ENCODE measurements around the gene VPS13D.
"Not testable (repeated sequence)": the region's sequence is repeated elsewhere in the genome, so short reads cannot be mapped to it uniquely, and the experiment has no call there.

The VPS13D gene

GRCh38 chr1:12513181-12513580, 283.4 kb downstream of the VPS13D start:
- WGBS, result 96% methylated on average over 10 of the region's 10 CpGs
- no peak overlapping the region for H3K4me3 ChIP-seq (ENCODE audit: low read length)
- H3K27me3 ChIP-seq (ENCODE audit: insufficient read depth, low read length), result no peaks in the 10 kb centered on the region
- H3K9ac ChIP-seq (ENCODE audit: low read depth, low read length), result no peak overlapping the region
- no peaks in the 10 kb centered on the region for H3K36me3 ChIP-seq (ENCODE audit: insufficient read depth, low read length)
- no peaks in the 10 kb centered on the region for H3K9me3 ChIP-seq (ENCODE audit: insufficient read depth, low read depth, low read length)
- peaks cover 22% of the 10 kb centered on the region for H3K4me1 ChIP-seq (ENCODE audit: insufficient read depth, low read length)
- no peak overlapping the region for H3K27ac ChIP-seq (ENCODE audit: low read depth, low read length)

DNA sequence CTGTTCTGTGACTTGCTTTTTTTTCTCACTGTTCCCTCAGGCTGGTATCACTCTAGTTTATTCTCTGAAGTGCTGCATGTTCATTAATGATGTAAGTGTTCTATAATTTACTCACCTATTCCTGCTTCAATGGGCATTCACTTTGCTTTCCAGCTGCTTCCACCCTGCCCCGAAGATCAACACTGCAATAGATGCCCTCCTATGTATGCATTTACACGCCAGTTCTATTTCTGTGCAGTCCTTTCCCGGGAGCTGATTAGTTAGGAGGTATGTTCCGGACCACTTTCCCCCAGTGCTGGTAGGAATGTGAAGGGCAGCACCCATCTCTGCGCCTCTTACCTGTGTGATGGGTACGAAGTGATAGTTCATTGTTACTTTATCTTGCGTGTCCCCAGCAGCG, 284.8 kb downstream of the VPS13D start:
- H3K9ac ChIP-seq (ENCODE audit: low read depth, low read length), result no peak overlapping the region
- H3K27me3 ChIP-seq (ENCODE audit: insufficient read depth, low read length), result no peaks in the 10 kb centered on the region
- no peaks in the 10 kb centered on the region for H3K36me3 ChIP-seq (ENCODE audit: insufficient read depth, low read length)
- no peaks in the 10 kb centered on the region for H3K9me3 ChIP-seq (ENCODE audit: insufficient read depth, low read depth, low read length)
- 92% methylated on average over 8 of the region's 8 CpGs for WGBS
- H3K27ac ChIP-seq (ENCODE audit: low read depth, low read length), result no peak overlapping the region
- H3K4me3 ChIP-seq (ENCODE audit: low read length), result no peak overlapping the region
- peaks cover 21% of the 10 kb centered on the region for H3K4me1 ChIP-seq (ENCODE audit: insufficient read depth, low read length)

DNA sequence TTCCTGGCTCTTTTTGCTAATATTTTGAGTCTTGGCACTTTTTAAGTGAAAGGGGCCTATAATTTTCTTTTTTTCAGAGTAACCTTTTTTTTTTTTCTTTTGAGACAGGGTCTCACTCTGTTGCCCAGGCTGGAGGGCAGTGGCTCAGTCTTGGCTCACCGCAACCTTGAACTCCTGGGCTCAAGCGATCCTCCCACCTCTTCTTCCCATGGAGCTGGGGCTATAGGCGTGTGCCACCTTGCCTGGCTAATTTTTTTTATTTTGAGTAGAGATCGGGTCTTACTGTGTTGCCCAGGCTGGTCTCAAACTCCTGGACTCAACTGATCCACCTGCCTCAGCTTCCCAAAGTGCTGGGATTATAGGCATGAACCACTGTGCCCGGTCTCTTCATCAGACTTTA, 285.4 kb downstream of the VPS13D start:
- WGBS, result 95% methylated on average over 5 of the region's 5 CpGs
- Histone ChIP-seq H3K4me3 (ENCODE audit: low read length) (no peak overlapping the region), H3K9ac (ENCODE audit: low read depth, low read length) (no peak overlapping the region), H3K9me3 (ENCODE audit: insufficient read depth, low read depth, low read length) (no peaks in the 10 kb centered on the region), H3K27me3 (ENCODE audit: insufficient read depth, low read length) (no peaks in the 10 kb centered on the region), H3K4me1 (ENCODE audit: insufficient read depth, low read length) (peaks cover 15% of the 10 kb centered on the region), H3K27ac (ENCODE audit: low read depth, low read length) (no peak overlapping the region), H3K36me3 (ENCODE audit: insufficient read depth, low read length) (no peaks in the 10 kb centered on the region)

GRCh38 chr1:12516741-12517140, 286.9 kb downstream of the VPS13D start:
- no peak overlapping the region for H3K27ac ChIP-seq (ENCODE audit: low read depth, low read length)
- WGBS, result 92% methylated on average over 13 of the region's 13 CpGs
- H3K4me1 ChIP-seq (ENCODE audit: insufficient read depth, low read length), result no peaks in the 10 kb centered on the region
- H3K9ac ChIP-seq (ENCODE audit: low read depth, low read length), result no peak overlapping the region
- H3K27me3 ChIP-seq (ENCODE audit: insufficient read depth, low read length), result no peaks in the 10 kb centered on the region
- no peak overlapping the region for H3K4me3 ChIP-seq (ENCODE audit: low read length)
- no peaks in the 10 kb centered on the region for H3K9me3 ChIP-seq (ENCODE audit: insufficient read depth, low read depth, low read length)
- no peaks in the 10 kb centered on the region for H3K36me3 ChIP-seq (ENCODE audit: insufficient read depth, low read length)

GRCh38 chr1:12518931-12519692, 289.3 kb downstream of the VPS13D start:
- Histone ChIP-seq H3K4me3 (ENCODE audit: low read length) (no peak overlapping the region), H3K27ac (ENCODE audit: low read depth, low read length) (no peak overlapping the region), H3K4me1 (ENCODE audit: insufficient read depth, low read length) (no peaks in the 10 kb centered on the region), H3K36me3 (ENCODE audit: insufficient read depth, low read length) (no peaks in the 10 kb centered on the region), H3K27me3 (ENCODE audit: insufficient read depth, low read length) (no peaks in the 10 kb centered on the region), H3K9ac (ENCODE audit: low read depth, low read length) (no peak overlapping the region), H3K9me3 (ENCODE audit: insufficient read depth, low read depth, low read length) (no peaks in the 10 kb centered on the region)
- 72% methylated on average over 21 of the region's 21 CpGs for WGBS

DNA sequence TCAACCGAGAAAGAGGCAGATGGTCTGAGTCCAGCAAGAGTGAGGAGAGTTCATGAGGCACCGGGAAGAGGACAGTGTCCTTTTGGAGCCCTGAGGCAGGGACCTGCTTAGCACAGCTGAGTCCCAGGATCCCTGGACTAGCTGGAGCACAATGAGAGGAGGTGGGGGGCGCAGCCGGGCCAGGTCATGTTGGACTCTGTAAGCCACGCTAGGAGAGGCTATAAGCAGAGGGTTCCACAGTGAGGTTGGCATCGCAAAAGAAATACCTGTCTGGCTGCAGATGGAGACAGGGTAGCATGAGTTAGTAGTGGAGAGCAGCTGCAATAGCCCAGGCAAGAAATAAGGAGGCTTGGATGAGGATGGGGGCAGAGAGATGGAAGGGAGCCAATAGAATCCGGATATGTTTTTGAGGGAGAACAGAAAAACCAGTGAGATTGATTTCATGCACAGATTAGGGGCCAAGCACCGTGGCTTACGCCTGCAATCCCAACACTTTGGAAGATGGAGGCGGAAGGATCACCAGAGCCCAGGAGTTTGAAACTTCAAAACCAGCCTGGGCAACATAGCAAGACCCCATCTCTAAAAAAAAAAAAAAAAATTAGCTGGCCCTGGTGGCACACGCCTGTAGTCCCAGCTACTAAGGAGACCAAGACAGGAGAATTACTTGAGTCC, 290.0 kb downstream of the VPS13D start:
- Histone ChIP-seq H3K27me3 (ENCODE audit: insufficient read depth, low read length) (no peaks in the 10 kb centered on the region), H3K9ac (ENCODE audit: low read depth, low read length) (no peak overlapping the region), H3K36me3 (ENCODE audit: insufficient read depth, low read length) (no peaks in the 10 kb centered on the region), H3K4me1 (ENCODE audit: insufficient read depth, low read length) (no peaks in the 10 kb centered on the region), H3K27ac (ENCODE audit: low read depth, low read length) (no peak overlapping the region), H3K9me3 (ENCODE audit: insufficient read depth, low read depth, low read length) (no peaks in the 10 kb centered on the region), H3K4me3 (ENCODE audit: low read length) (no peak overlapping the region)
- 95% methylated on average over 11 of the region's 11 CpGs for WGBS

GRCh38 chr1:12521096-12521495, 291.3 kb downstream of the VPS13D start:
- WGBS, result 93% methylated on average over 4 of the region's 5 CpGs

DNA sequence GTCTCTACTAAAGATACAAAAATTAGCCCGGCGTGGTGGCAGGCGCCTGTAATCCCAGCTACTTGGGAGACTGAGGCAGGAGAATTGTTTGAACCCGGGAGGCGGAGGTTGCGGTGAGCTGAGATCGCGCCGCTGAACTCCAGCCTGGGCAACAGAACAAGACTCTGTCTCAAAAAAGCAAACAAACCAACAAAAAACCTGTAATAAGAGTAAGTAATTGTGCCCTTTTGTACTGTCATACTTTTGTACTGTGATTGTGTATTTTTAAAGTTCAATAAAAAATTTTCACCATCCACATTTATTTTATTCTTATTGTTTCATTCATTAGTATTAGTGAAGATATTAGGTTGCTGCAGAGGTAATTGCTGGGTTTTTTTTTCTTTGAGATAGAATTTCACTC, 292.9 kb downstream of the VPS13D start:
- H3K27me3 ChIP-seq (ENCODE audit: insufficient read depth, low read length); H3K9ac ChIP-seq (ENCODE audit: low read depth, low read length); H3K36me3 ChIP-seq (ENCODE audit: insufficient read depth, low read length); H3K4me3 ChIP-seq (ENCODE audit: low read length); H3K27ac ChIP-seq (ENCODE audit: low read depth, low read length); H3K9me3 ChIP-seq (ENCODE audit: insufficient read depth, low read depth, low read length); H3K4me1 ChIP-seq (ENCODE audit: insufficient read depth, low read length): not testable (repeated sequence)
- over 99% methylated on average over 9 of the region's 9 CpGs for WGBS

More at GRCh38 chr1:12521096-12521495, 291.3 kb downstream of the VPS13D start:
- H3K4me1 ChIP-seq (ENCODE audit: insufficient read depth, low read length), result no peaks in the 10 kb centered on the region
- no peaks in the 10 kb centered on the region for H3K9me3 ChIP-seq (ENCODE audit: insufficient read depth, low read depth, low read length)
- H3K27me3 ChIP-seq (ENCODE audit: insufficient read depth, low read length), result no peaks in the 10 kb centered on the region
- H3K36me3 ChIP-seq (ENCODE audit: insufficient read depth, low read length), result no peaks in the 10 kb centered on the region
- no peak overlapping the region for H3K9ac ChIP-seq (ENCODE audit: low read depth, low read length)
- no peak overlapping the region for H3K4me3 ChIP-seq (ENCODE audit: low read length)
- H3K27ac ChIP-seq (ENCODE audit: low read depth, low read length), result no peak overlapping the region

DNA sequence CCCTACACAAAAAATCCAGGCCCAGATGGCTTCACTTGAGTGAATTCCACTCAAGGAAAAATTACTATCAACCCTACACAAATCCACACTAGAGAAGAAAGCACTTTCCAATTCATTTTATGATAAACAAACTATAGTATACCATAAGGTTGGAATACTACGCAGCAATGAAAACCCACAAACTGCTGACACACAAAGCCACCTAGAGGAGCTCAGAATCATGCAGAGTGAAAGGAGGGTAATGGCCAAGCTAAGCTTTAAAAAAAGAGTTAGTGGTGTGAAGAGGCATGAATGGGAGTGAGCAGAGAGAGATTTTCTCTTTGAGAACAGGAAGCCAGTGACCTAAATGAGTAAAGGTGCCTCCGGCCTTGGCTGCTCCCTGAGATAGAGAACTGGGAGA, 294.4 kb downstream of the VPS13D start:
- H3K27ac ChIP-seq (ENCODE audit: low read depth, low read length), result no peak overlapping the region
- H3K4me3 ChIP-seq (ENCODE audit: low read length), result no peak overlapping the region
- peaks cover 2% of the 10 kb centered on the region; the same call in 1 of the 2 replicates for H3K4me1 ChIP-seq (ENCODE audit: insufficient read depth, low read length)
- no peak overlapping the region for H3K9ac ChIP-seq (ENCODE audit: low read depth, low read length)
- WGBS, result 88% methylated on average over 1 of the region's 2 CpGs
- H3K27me3 ChIP-seq (ENCODE audit: insufficient read depth, low read length), result no peaks in the 10 kb centered on the region
- H3K36me3 ChIP-seq (ENCODE audit: insufficient read depth, low read length), result no peaks in the 10 kb centered on the region
- H3K9me3 ChIP-seq (ENCODE audit: insufficient read depth, low read depth, low read length), result no peaks in the 10 kb centered on the region

DNA sequence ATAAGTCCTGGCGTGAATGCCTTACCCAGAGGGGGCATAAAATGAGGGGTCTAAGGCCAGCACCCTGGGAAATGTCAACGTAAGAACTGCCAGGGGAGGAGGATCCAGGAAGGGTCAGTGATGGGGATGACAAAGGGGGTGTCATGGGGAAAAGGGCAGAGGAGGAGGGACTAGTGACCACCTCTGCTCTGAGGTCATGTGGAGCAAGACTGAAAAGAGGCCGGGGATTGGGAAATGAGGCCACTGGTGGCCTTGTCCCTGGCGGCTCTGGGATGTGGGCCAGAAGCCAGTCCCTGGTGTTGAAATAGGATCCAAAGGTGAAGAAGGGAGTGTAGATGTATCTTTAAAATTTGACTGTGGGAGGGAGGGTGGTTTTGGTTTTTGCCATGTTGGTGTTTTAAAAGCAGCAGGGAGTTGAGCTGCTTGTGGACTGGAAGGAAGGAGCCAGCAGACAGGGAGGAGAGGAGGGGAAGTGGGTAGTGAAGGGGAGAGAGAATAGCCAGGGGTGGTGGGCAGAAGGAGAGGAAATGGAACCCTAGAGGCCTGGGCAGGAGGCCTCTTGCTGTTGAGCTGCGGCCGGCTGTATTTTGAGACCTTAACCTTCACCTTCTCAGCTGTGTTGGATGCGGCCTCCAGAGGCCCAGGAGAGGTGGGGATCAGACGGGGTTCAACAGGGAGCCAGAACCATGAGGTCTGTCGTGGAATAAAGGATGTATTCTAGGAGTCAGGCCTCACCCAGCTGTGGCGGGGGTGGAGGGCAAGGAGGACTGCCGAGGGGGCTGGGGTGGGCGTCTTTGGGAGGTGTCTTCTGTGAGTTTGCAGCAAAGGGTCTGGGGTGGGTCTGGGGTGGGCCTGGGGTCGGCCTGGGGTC, 295.7 kb downstream of the VPS13D start:
- Histone ChIP-seq H3K27me3 (ENCODE audit: insufficient read depth, low read length) (no peaks in the 10 kb centered on the region), H3K27ac (ENCODE audit: low read depth, low read length) (no peak overlapping the region), H3K9ac (ENCODE audit: low read depth, low read length) (no peak overlapping the region), H3K4me1 (ENCODE audit: insufficient read depth, low read length) (peaks cover 4% of the 10 kb centered on the region; the same call in 1 of the 2 replicates), H3K4me3 (ENCODE audit: low read length) (no peak overlapping the region), H3K36me3 (ENCODE audit: insufficient read depth, low read length) (no peaks in the 10 kb centered on the region), H3K9me3 (ENCODE audit: insufficient read depth, low read depth, low read length) (no peaks in the 10 kb centered on the region)
- WGBS, result 91% methylated on average over 12 of the region's 13 CpGs

- H3K27me3 ChIP-seq (ENCODE audit: insufficient read depth, low read length), result no peaks in the 10 kb centered on the region
- no peak overlapping the region for H3K4me3 ChIP-seq (ENCODE audit: low read length)
- H3K27ac ChIP-seq (ENCODE audit: low read depth, low read length), result no peak overlapping the region
- H3K4me1 ChIP-seq (ENCODE audit: insufficient read depth, low read length), result peaks cover 4% of the 10 kb centered on the region; the same call in 1 of the 2 replicates
- H3K9me3 ChIP-seq (ENCODE audit: insufficient read depth, low read depth, low read length), result no peaks in the 10 kb centered on the region
- H3K9ac ChIP-seq (ENCODE audit: low read depth, low read length), result no peak overlapping the region
- WGBS, result 95% methylated on average over 16 of the region's 16 CpGs
- no peaks in the 10 kb centered on the region for H3K36me3 ChIP-seq (ENCODE audit: insufficient read depth, low read length)
Observed at GRCh38 chr1:12527564-12527963, 297.7 kb downstream of the VPS13D start.

Data from HUES64 (cell line).